Heart right ventricle (tissue), 16 donors: ENCODE results near the gene LEP. TPM values are rescaled to one million over a fixed set of nuclear protein-coding genes. Genes with fewer than 3 reads are reported as not detected.
"Not testable (repeated sequence)": the region's sequence is repeated elsewhere in the genome, so short reads cannot be mapped to it uniquely, and the experiment has no call there.

Source experiments
- ATAC-seq, 8 donors: fragments of 200-7000 bp; cut with Tn5 transposase; one replicate each; pipeline ENCODE4 v1.9.1; 2020; ENCODE audit warnings: mild to moderate bottlenecking in 8 of 8, moderate library complexity in 8 of 8, moderate number of reproducible peaks in 1 of 8
- DNase-seq, 2 donors: peaks; one replicate each; pipeline ENCODE4 v3.0.0-alpha.2; 2020
- H3K27ac ChIP-seq, 10 donors: fragments of 200-600 bp; sonication (generic) in 2 of 10; one replicate each; pipeline versions ENCODE4 v1.5.0 to v1.8.0; 2020 to 2022; ENCODE audit warnings: mild to moderate bottlenecking in 3 of 10
- H3K27me3 ChIP-seq, 7 donors: fragments of 200-600 bp; one replicate each; pipeline ENCODE4 v1.8.0; 2021 to 2022; ENCODE audit warnings: mild to moderate bottlenecking in 2 of 7
- H3K36me3 ChIP-seq, 9 donors: fragments of 200-600 bp; sonication (generic) in 1 of 9; one replicate each; pipeline versions ENCODE4 v1.5.0 to v1.8.0; 2020 to 2022; ENCODE audit warnings: mild to moderate bottlenecking in 2 of 9
- H3K4me1 ChIP-seq, 9 donors: fragments of 200-600 bp; sonication (generic) in 1 of 9; one replicate each; pipeline versions ENCODE4 v1.5.0 to v1.8.0; 2020 to 2022; ENCODE audit warnings: mild to moderate bottlenecking in 4 of 9
- H3K4me3 ChIP-seq, 10 donors: fragments of 200-600 bp; sonication (generic) in 2 of 10; one replicate each; pipeline versions ENCODE4 v1.5.0 to v1.8.0; 2020 to 2022; ENCODE audit warnings: mild to moderate bottlenecking in 7 of 10, moderate library complexity in 2 of 10
- H3K9me3 ChIP-seq, 11 donors: fragments of 200-600 bp in 10 of 11; sonication (generic) in 2 of 11; one replicate each; pipeline versions ENCODE4 v1.5.0 to v1.8.0; 2013 to 2022; ENCODE audit warnings: mild to moderate bottlenecking in 2 of 11, control low read depth in 1 of 11, moderate library complexity in 1 of 11
- CTCF ChIP-seq, 9 donors: fragments of 200-600 bp; sonication (generic) in 2 of 9; IDR thresholded peaks; one replicate each; pipeline versions ENCODE4 v1.5.0 to v1.8.0; 2021 to 2022; ENCODE audit warnings: antibody characterized with exemption in 9 of 9, mild to moderate bottlenecking in 5 of 9, moderate library complexity in 1 of 9
- WGBS, 2 donors: extraction: QIAGEN DNeasy Blood & Tissue Kit; methylation state at CpG; one replicate each; pipeline ENCODE4 v1.1.7; 2013; ENCODE audit warnings: inconsistent platforms in 1 of 2; 5-methylcytosine and 5-hydroxymethylcytosine counted together
- intact Hi-C, 10 donors: fragments of 100-400 bp; cut with DNase I; formaldehyde crosslinking; loops; one replicate each; pipeline versions ENCODE4 v1.11.1 to v1.14.2; 2022
- polyA plus RNA-seq, 2 donors: library from polyadenylated mRNA; stranded (reverse); fragments of 200-250 nt; gene quantifications; one replicate each; pipeline ENCODE4 v1.2.3, GENCODE V29; 2013
- total RNA-seq, 10 donors: library from RNA; stranded (reverse); fragmentation: NEBNext Ultra II Directional in 3 of 10; extraction: Animal tissue kit (Norgen Biotek cat#: 25700) in 3 of 10; gene quantifications; one replicate each; pipeline versions ENCODE4 v1.2.1 to v1.2.4, GENCODE V29; 2021 to 2023
- donor health status: Arrhythmogenic right ventricular cardiomyopathy.
- donor health status: ischemic (EF 13 %, LVEDD 7.1; RV severe dilation, severe dysfunction).
- donor health status: healthy with polysubstance abuse.
- donor health status: DM: no; HTN: yes; CAD: no.
- donor health status: DM: no; HTN: no; CAD: no.
- donor health status: ischemic (EF 25% LVEDD 6.9; RV normal size, moderate dysfunction).
- donor health status: ischemic (EF 25% LVEDD 5.7; RV mildly dilated, moderate dysfunction).
- donor health status: healthy.
- donor health status: DM: yes; HTN: yes; CAD: no.
- donor health status: Ischemic cardiomyopathy.
- donor health status: ischemic (EF 35%, LVEDD 5.7; RV mildly dilated, moderate dysfunction).
- donor health status: nonischemic (EF 11% LVEDD 7.7; RV severe dilation, severe dysfunction).
- donor health status: DM: yes; HTN: yes; CAD: no.
- donor health status: PGD.
- donor health status: ischemic (EF 29% LVEDD 5.4; RV normal size, mild dysfunction).
- donor health status: nonischemic (EF 23%, LVEDD 6.1; RV moderate dilation, normal function).

LEP gene
- total and polyA plus RNA-seq, 12 donors: 0.10 to 5.0 (median 0.52) TPM; not detected in 2

GRCh38 chr7:128278366-128278765 is 37.3 kb downstream of the LEP start:
- WGBS, 2 donors: 97 to 98% methylated on average over 1 of the region's 1 CpG
- DNase-seq (no peak), ATAC-seq (no peak)
- intact Hi-C loops: no loop called here
- Histone ChIP-seq H3K4me3 (no peak overlapping the region), H3K9me3 (peaks cover 0 to 37% (median 7%) of the 10 kb centered on the region in 11 donors), H3K27me3 (peaks cover 0 to 2% (median 0%) of the 10 kb centered on the region in 7 donors), H3K4me1 (no peaks in the 10 kb centered on the region), H3K36me3 (no peaks in the 10 kb centered on the region), H3K27ac (no peak overlapping the region)
- no peak for TF ChIP-seq CTCF (IDR thresholded peaks at IDR 0.05)

GRCh38 chr7:128279124-128279713 is 38.1 kb downstream of the LEP start:
- TF ChIP-seq CTCF (IDR thresholded peaks at IDR 0.05): no peak
- peaks cover 0 to 37% (median 7%) of the 10 kb centered on the region in 11 donors for H3K9me3 ChIP-seq
- no peaks in the 10 kb centered on the region for H3K4me1 ChIP-seq
- intact Hi-C loops: no loop called here
- H3K36me3 ChIP-seq: no peaks in the 10 kb centered on the region
- ATAC-seq: no peak
- no peaks in the 10 kb centered on the region for H3K27me3 ChIP-seq
- no peak for DNase-seq
- H3K4me3 ChIP-seq: no peak overlapping the region
- no peak overlapping the region for H3K27ac ChIP-seq
- WGBS, 2 donors: 94 to 95% methylated on average over 6 of the region's 6 CpGs

GRCh38 chr7:128280451-128280850 is 39.4 kb downstream of the LEP start:
- H3K27me3 ChIP-seq, H3K4me3 ChIP-seq, H3K4me1 ChIP-seq, H3K27ac ChIP-seq, intact Hi-C loops, H3K36me3 ChIP-seq, ATAC-seq, DNase-seq: not testable (repeated sequence)
- WGBS, 2 donors: 78 to 79% methylated on average over 1 of the region's 1 CpG
- H3K9me3 ChIP-seq: peaks cover 0 to 37% (median 7%) of the 10 kb centered on the region in 11 donors

GRCh38 chr7:128281605-128282380 is 40.7 kb downstream of the LEP start:
- DNase-seq (no peak), ATAC-seq (no peak)
- H3K4me1 ChIP-seq: no peaks in the 10 kb centered on the region
- intact Hi-C loops: no loop called here
- no peaks in the 10 kb centered on the region for H3K36me3 ChIP-seq
- H3K9me3 ChIP-seq: peaks cover 0 to 42% (median 7%) of the 10 kb centered on the region in 11 donors
- H3K4me3 ChIP-seq: no peak overlapping the region
- 76 to 82% methylated on average over 4 of the region's 4 CpGs for WGBS, 2 donors
- no peak overlapping the region for H3K27ac ChIP-seq
- no peaks in the 10 kb centered on the region for H3K27me3 ChIP-seq
- no peak for TF ChIP-seq CTCF (IDR thresholded peaks at IDR 0.05)

GRCh38 chr7:128284102-128284501 is 43.0 kb downstream of the LEP start:
- no peaks in the 10 kb centered on the region for H3K4me1 ChIP-seq
- no peak for TF ChIP-seq CTCF (IDR thresholded peaks at IDR 0.05)
- intact Hi-C loops: no loop called here

More at GRCh38 chr7:128284102-128284501, 43.0 kb downstream of the LEP start:
- H3K27me3 ChIP-seq: no peaks in the 10 kb centered on the region
- no peak overlapping the region for H3K4me3 ChIP-seq
- peaks cover 0 to 8% (median 0%) of the 10 kb centered on the region in 9 donors for H3K36me3 ChIP-seq
- ATAC-seq (no peak), DNase-seq (no peak)
- WGBS, 2 donors: 91 to 92% methylated on average over 7 of the region's 7 CpGs
- H3K27ac ChIP-seq: no peak overlapping the region
- H3K9me3 ChIP-seq: peaks cover 0 to 27% (median 7%) of the 10 kb centered on the region in 11 donors
